GM13977 (cell line): ENCODE results near the gene ZBTB21.

ENCODE experiments used
- DNase-seq: peaks from one replicate; pipeline ENCODE4 v3.0.0; 2012; ENCODE audit warnings: low spot score
- CTCF ChIP-seq: IDR thresholded peaks from 2 replicates; pipeline ENCODE4 v1.5.1; 2012; ENCODE audit warnings: mild to moderate bottlenecking, control low read depth; ENCODE audit not compliant: insufficient read depth; ENCODE audit errors: extremely low read depth, missing control alignments
- in situ Hi-C: fragments of 300-500 bp; cut with MboI; formaldehyde crosslinking; loops from one replicate; pipeline ENCODE4 v1.12.0; 2022; ENCODE audit warnings: low sequenced_read_pairs, low pct_unique_long_range_greater_than_20kb, mixed read lengths, inconsistent platforms; ENCODE audit not compliant: unreplicated experiment

ZBTB21 gene

GRCh38 chr21:41989698-41990097 is 20.5 kb downstream of the ZBTB21 start:
- TF ChIP-seq CTCF = no peak
- in situ Hi-C loops = no loop called here
- no peak for DNase-seq

GRCh38 chr21:41987310-41987709 is 22.9 kb downstream of the ZBTB21 start:
- no peak for TF ChIP-seq CTCF
- in situ Hi-C loops = no loop called here
- no peak for DNase-seq

GRCh38 chr21:41985662-41986416 is 24.3 kb downstream of the ZBTB21 start:
- in situ Hi-C loops = no loop called here
- DNase-seq = no peak
- no peak for TF ChIP-seq CTCF

GRCh38 chr21:41983229-41983628 is 26.9 kb downstream of the ZBTB21 start:
- TF ChIP-seq CTCF = no peak

GRCh38 chr21:41980561-41980960 is 29.6 kb downstream of the ZBTB21 start:
- in situ Hi-C loops = no loop called here
- no peak for TF ChIP-seq CTCF
- DNase-seq = no peak

More at GRCh38 chr21:41983229-41983628, 26.9 kb downstream of the ZBTB21 start:
- DNase-seq = no peak
- in situ Hi-C loops = no loop called here

- TF ChIP-seq CTCF = no peak
- no peak for DNase-seq
- in situ Hi-C loops = no loop called here
These were observed 30.3 kb downstream of the ZBTB21 start for GRCh38 chr21:41979751-41980369.
